ENCODE data around the gene KCNK17.

Gene KCNK17

DNA sequence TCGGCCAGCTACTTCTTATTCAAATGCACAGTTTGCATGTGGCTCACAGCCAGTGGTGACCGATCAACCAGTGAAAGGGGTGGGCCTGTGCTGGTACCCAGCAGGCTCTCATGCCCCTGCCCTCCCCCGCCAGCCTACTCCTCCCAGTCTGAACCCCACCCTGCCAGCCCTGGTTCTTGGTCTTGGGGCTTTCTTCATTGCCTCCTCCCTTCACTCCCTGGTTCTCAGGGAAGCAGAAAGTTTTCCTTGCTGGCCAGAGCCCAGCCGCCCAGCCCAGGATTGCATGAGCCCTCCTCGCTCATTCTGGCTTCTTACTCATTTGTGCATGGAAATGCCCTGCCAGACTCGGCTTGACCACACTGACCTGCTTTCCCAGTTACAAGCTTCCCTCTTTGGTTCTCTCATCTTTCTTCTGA is 40.8 kb downstream of the KCNK17 start:
- no peak for DNase-seq (ENCODE audit: low read depth)
- TF ChIP-seq, protein P1, sequence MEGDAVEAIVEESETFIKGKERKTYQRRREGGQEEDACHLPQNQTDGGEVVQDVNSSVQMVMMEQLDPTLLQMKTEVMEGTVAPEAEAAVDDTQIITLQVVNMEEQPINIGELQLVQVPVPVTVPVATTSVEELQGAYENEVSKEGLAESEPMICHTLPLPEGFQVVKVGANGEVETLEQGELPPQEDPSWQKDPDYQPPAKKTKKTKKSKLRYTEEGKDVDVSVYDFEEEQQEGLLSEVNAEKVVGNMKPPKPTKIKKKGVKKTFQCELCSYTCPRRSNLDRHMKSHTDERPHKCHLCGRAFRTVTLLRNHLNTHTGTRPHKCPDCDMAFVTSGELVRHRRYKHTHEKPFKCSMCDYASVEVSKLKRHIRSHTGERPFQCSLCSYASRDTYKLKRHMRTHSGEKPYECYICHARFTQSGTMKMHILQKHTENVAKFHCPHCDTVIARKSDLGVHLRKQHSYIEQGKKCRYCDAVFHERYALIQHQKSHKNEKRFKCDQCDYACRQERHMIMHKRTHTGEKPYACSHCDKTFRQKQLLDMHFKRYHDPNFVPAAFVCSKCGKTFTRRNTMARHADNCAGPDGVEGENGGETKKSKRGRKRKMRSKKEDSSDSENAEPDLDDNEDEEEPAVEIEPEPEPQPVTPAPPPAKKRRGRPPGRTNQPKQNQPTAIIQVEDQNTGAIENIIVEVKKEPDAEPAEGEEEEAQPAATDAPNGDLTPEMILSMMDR (conservative IDR thresholded peaks at IDR 0.05; ENCODE audit: low read depth, low read length), result no peak
- H3K4me3 ChIP-seq (ENCODE audit: low read length), result no peak overlapping the region

DNA sequence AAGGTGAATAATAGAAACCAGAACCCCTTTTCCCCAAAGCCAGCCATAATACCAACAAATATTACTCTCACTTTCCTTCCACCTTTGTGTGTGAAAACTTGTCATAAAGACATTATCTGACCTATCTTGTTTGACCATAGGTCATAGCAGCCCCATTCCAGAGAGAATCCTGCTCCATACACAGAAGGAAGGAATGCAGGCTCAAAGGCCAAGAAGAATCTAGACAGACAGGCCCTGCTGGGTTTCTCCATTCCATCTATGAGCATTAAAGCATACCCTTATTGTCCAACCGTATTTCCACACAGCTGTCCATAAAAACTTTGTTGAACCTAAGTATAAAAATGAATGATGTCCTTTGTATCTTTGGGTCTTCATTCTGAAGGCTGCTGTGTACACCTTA is 44.3 kb downstream of the KCNK17 start:
- TF ChIP-seq, protein P1 (conservative IDR thresholded peaks at IDR 0.05; ENCODE audit: low read depth, low read length), result no peak
- no peak overlapping the region for H3K4me3 ChIP-seq (ENCODE audit: low read length)
- no peak for DNase-seq (ENCODE audit: low read depth)

DNA sequence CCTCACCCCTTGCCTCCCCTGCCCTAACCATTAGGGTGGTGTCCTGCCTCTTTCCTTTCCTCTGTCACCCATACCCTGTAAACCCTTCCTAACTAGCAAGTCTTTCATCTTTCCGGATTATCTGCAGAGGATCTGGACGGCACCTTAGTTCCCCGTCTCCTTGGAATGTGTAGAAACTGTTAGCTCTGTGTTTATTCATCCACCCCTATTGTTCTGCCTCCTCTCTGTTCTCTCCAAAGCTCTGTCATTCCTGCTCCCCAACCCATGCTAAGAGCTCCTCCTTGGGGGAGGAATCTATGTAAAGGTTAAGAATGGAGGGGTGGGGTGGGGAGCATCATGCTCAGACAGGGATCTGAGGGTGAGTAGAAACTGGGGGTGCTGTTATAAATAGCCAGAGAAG is 45.5 kb downstream of the KCNK17 start:
- no peak overlapping the region for H3K4me3 ChIP-seq (ENCODE audit: low read length)
- DNase-seq (ENCODE audit: low read depth), result no peak
- TF ChIP-seq, protein P1 (conservative IDR thresholded peaks at IDR 0.05; ENCODE audit: low read depth, low read length), result no peak

DNA sequence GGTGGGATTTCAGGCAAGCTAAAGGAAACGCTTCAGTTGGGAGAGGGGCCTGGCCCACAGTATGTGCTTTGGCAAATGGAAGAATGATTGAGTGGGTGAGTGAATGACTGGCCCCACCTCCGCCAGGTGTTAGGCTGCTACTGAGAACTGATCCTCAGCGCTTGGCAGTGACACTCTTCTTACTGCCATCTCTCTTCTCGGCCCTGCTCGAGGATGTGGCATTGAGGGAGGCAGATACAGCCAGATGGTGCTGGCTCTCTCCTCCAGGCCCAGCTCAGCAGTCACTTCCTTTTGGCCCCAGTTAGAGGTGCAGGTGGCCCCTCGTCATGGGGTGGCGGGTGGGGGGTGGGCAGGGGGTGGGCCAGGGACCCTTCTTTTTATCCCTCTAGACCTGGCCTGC is 46.0 kb downstream of the KCNK17 start:
- TF ChIP-seq, protein P1 (conservative IDR thresholded peaks at IDR 0.05; ENCODE audit: low read depth, low read length), result no peak
- DNase-seq (ENCODE audit: low read depth), result no peak
- H3K4me3 ChIP-seq (ENCODE audit: low read length), result no peak overlapping the region

DNA sequence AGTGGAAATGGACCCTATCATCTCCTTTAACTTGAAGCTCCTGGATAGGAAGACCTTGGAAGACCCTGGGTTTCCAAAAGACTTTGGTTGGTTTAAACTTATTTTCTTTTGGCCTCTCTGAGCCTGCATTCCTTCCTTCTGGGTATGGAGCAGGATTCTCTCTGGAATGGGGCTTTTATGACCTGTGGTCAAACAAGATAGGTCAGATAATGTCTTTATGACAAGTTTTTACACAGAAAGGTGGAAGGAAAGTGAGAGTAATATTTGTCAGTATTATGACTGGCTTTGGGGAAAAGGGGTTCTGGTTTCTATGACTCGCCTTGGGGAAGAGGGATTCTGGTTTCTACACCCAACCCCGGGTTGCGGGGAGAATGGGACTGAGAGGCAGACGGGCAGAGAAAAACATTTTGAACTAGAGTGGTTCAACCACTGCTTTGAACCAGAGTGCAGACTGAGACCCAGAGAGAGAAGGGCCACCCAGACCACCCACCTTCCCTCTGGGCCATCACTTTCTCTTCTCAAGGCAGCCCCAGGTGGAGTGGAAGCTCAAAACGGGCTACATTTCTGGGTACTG is 47.4 kb downstream of the KCNK17 start:
- H3K4me3 ChIP-seq (ENCODE audit: low read length), result no peak overlapping the region
- TF ChIP-seq, protein P1 (conservative IDR thresholded peaks at IDR 0.05; ENCODE audit: low read depth, low read length), result no peak
- DNase-seq (ENCODE audit: low read depth), result no peak

DNA sequence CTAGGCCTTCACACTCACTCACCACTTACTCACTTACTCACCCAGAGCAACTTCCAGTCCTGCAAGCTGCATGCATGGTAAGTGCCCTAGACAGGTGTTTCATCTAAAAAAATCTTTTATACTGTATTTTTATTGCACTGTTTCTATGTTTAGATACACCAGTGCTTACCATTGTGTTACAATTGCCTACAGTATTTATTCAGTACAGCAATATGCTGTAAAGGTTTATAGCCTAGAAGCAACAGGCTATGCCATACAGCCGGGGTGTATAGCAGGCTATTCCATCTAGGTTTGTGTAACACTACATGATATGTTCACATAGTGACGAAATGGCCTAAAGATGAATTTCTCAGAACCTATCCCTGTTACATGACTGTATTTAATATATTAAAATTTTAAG is 47.8 kb downstream of the KCNK17 start:
- TF ChIP-seq, protein P1 (conservative IDR thresholded peaks at IDR 0.05; ENCODE audit: low read depth, low read length), result no peak
- H3K4me3 ChIP-seq (ENCODE audit: low read length), result no peak overlapping the region
- DNase-seq (ENCODE audit: low read depth), result no peak

DNA sequence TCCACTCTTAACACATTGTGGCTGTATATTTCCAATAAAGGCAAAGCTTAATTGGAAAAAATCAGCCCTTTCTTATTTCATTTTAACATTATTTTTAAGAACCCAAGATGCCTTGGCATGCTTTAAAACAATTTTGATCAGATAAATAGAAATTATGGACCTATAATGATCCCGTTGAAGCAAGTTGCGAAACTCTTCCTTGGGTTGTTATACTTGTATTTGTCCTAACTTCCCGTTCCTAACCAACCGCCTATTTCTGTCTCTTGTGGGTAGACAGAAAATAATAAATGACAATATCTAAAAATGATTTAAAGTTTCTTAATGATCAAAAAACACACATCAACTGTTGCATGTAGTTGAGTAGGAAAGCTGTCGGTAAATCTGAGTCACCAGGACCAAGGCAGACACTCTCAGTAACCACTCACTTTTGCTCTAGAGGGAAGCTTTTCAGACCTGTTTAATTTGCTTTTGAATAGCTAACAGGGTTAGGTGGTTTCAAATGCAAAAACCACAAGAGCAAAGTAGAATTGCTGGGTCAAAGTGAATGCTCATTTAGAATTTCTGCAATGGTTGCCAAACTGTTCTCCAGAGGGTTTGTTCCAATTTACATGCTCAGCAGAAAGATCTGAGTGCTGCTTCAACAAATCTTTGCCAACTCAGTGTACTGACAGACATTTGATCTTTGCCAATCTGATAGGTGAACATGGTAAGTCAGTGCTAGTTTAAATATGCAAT is 50.7 kb downstream of the KCNK17 start:
- DNase-seq (ENCODE audit: low read depth), result no peak
- TF ChIP-seq, protein P1 (conservative IDR thresholded peaks at IDR 0.05; ENCODE audit: low read depth, low read length), result no peak

More for the DNA sequence above, 50.7 kb downstream of the KCNK17 start:
- H3K4me3 ChIP-seq (ENCODE audit: low read length), result no peak overlapping the region
